ENCODE data around the gene SYCP2L.

Gene SYCP2L

DNA sequence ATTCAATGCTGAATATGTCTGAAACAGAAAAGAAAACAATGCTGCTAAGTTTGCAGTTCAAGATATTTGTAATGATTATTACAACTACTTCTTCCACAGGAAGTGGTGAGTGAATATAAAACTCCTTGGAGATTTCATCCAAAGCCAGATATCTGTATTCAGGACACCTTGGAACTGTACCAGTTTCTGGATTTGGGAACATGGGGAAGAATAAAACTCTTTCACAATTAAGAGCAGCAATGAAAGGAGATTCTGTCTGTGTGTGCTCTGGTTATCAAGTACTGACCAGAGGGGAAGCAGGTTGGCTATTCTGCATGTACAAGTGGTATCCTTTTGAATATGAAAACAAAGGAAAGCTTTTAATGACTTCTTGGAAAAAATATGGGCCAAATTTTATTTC, 136.2 kb downstream of the SYCP2L start:
- H4K8ac ChIP-seq (ENCODE audit: low read depth, low read length), result no peak overlapping the region
- H4K5ac ChIP-seq (ENCODE audit: low read length), result no peak overlapping the region
- H3K56ac ChIP-seq (ENCODE audit: low read length), result no peak overlapping the region
- H3K23ac ChIP-seq (ENCODE audit: low read length), result no peak overlapping the region
- no peak overlapping the region for H2BK15ac ChIP-seq (replicated peaks; ENCODE audit: low read depth)
- DNase-seq, result no peak
- H2AK5ac ChIP-seq (ENCODE audit: low read length), result no peak overlapping the region
- H3K79me2 ChIP-seq (ENCODE audit: control insufficient read depth, insufficient read depth, low read length), result no peaks in the 10 kb centered on the region
- no peak overlapping the region for H3K4me3 ChIP-seq (ENCODE audit: low read length)
- H3K27me3 ChIP-seq (ENCODE audit: insufficient read depth, low read length, poor library complexity), result no peaks in the 10 kb centered on the region
- no peak overlapping the region for H2BK5ac ChIP-seq (ENCODE audit: low read length)
- H3K4me2 ChIP-seq (ENCODE audit: low read length), result no peak overlapping the region
- H3K36me3 ChIP-seq (ENCODE audit: control insufficient read depth, insufficient read depth, low read length), result no peaks in the 10 kb centered on the region
- H3K4me1 ChIP-seq (ENCODE audit: control insufficient read depth, low read depth, low read length), result peaks cover 8% of the 10 kb centered on the region
- H3K18ac ChIP-seq (ENCODE audit: low read length), result no peak overlapping the region
- no peak overlapping the region for H2BK120ac ChIP-seq (ENCODE audit: low read depth, low read length)
- H3K79me1 ChIP-seq (ENCODE audit: low read length), result no peaks in the 10 kb centered on the region
- no peak overlapping the region for H3K4ac ChIP-seq (ENCODE audit: low read depth, low read length)
- H3K9ac ChIP-seq (ENCODE audit: low read length), result no peak overlapping the region
- H3K27ac ChIP-seq (ENCODE audit: low read depth, low read length), result no peak overlapping the region

Measured in mesendoderm (in vitro differentiated cells).